OCI-LY1 (cell line): ENCODE measurements around the gene GGCT.
"Not testable (repeated sequence)": the region's sequence is repeated elsewhere in the genome, so short reads cannot be mapped to it uniquely, and the experiment has no call there.

Experiments
- H2AFZ ChIP-seq: fragments of 200-600 bp; sonication (generic), shearing (Covaris generic); 2 replicates; pipeline ENCODE4 v1.6.0; 2014; ENCODE audit warnings: antibody characterized with exemption, mild to moderate bottlenecking, low read length
- H3F3A ChIP-seq: fragments of 200-600 bp; sonication (generic), shearing (Covaris generic); 2 replicates; pipeline ENCODE4 v1.6.0; 2014; ENCODE audit warnings: mild to moderate bottlenecking, antibody characterized with exemption, low read length, moderate library complexity; ENCODE audit not compliant: insufficient read depth
- H3K27ac ChIP-seq: fragments of 200-600 bp; sonication (generic); 2 replicates; pipeline ENCODE4 v1.5.1; 2014; ENCODE audit warnings: low read length, mixed run types, mild to moderate bottlenecking, low read depth; ENCODE audit not compliant: poor library complexity, severe bottlenecking
- H3K27me3 ChIP-seq: fragments of 200-600 bp; sonication (generic); 2 replicates; pipeline ENCODE4 v1.6.0; 2014; ENCODE audit warnings: antibody characterized with exemption, mild to moderate bottlenecking, low read length, moderate library complexity; ENCODE audit not compliant: insufficient read depth
- H3K36me3 ChIP-seq: fragments of 200-600 bp; sonication (generic); 2 replicates; pipeline ENCODE4 v1.6.1; 2014; ENCODE audit warnings: mild to moderate bottlenecking, antibody characterized with exemption, low read length, moderate library complexity, mixed read lengths; ENCODE audit not compliant: insufficient read depth
- H3K4me1 ChIP-seq: fragments of 200-600 bp; sonication (generic); 2 replicates; pipeline ENCODE4 v1.5.1; 2014; ENCODE audit warnings: mild to moderate bottlenecking, low read length, moderate library complexity; ENCODE audit not compliant: insufficient read depth, severe bottlenecking
- H3K4me2 ChIP-seq: fragments of 200-600 bp; sonication (generic), shearing (Covaris generic); 2 replicates; pipeline ENCODE4 v1.6.1; 2014; ENCODE audit warnings: low read length
- H3K4me3 ChIP-seq: fragments of 200-600 bp; sonication (generic); 2 replicates; pipeline ENCODE4 v1.5.1; 2014; ENCODE audit warnings: low read length, low read depth, mild to moderate bottlenecking, mixed read lengths; ENCODE audit not compliant: poor library complexity, severe bottlenecking
- H3K79me2 ChIP-seq: fragments of 200-600 bp; shearing (Covaris generic); 2 replicates; pipeline ENCODE4 v1.6.1; 2016; ENCODE audit warnings: mixed run types, low read length, mixed read lengths; ENCODE audit not compliant: insufficient read depth
- H3K9ac ChIP-seq: fragments of 200-600 bp; sonication (generic), shearing (Covaris generic); 2 replicates; pipeline ENCODE4 v1.6.1; 2014; ENCODE audit warnings: mild to moderate bottlenecking, low read length, mixed read lengths
- H3K9me2 ChIP-seq: fragments of 200-600 bp; sonication (generic), shearing (Covaris generic); 2 replicates; pipeline ENCODE4 v1.6.1; 2014; ENCODE audit warnings: low read depth, mild to moderate bottlenecking, low read length, mixed read lengths
- H3K9me3 ChIP-seq: fragments of 200-600 bp; shearing (Covaris generic); 2 replicates; pipeline ENCODE4 v1.6.1; 2014; ENCODE audit warnings: low read length, mixed read lengths
- H4K20me1 ChIP-seq: fragments of 200-600 bp; sonication (generic), shearing (Covaris generic); 2 replicates; pipeline ENCODE4 v1.6.0; 2016; ENCODE audit warnings: mild to moderate bottlenecking, low read length; ENCODE audit not compliant: insufficient read depth
- CTCF ChIP-seq: fragments of 200-600 bp; sonication (generic), shearing (Covaris generic); IDR thresholded peaks from 2 replicates; pipeline ENCODE4 v1.5.1; 2017; ENCODE audit warnings: mild to moderate bottlenecking, antibody characterized with exemption, low read length, moderate library complexity, mixed read lengths
- EZH2 ChIP-seq: fragments of 200-600 bp; sonication (generic), shearing (Covaris generic); IDR thresholded peaks from 2 replicates; pipeline ENCODE4 v1.8.0; 2017; ENCODE audit warnings: borderline replicate concordance, mixed run types, mild to moderate bottlenecking, antibody characterized with exemption, low read length, moderate library complexity, mixed read lengths

Gene GGCT

GRCh38 chr7:30507346-30507900 is 2.8 kb upstream of the GGCT start:
- H3K27me3 ChIP-seq, H3K4me2 ChIP-seq, H3K9ac ChIP-seq, H3K27ac ChIP-seq, H3K36me3 ChIP-seq, H3F3A ChIP-seq, H3K9me3 ChIP-seq, H3K4me3 ChIP-seq, H3K79me2 ChIP-seq, H4K20me1 ChIP-seq, H3K9me2 ChIP-seq, H2AFZ ChIP-seq: not testable (repeated sequence)
- peaks cover 24% of the 10 kb centered on the region for H3K4me1 ChIP-seq

GRCh38 chr7:30505174-30505697 is 607 bp upstream of the GGCT start:
- H4K20me1 ChIP-seq: no peaks in the 10 kb centered on the region
- peak overlapping the region; percentile 83 for H3K4me2 ChIP-seq
- H3K27me3 ChIP-seq: no peaks in the 10 kb centered on the region
- peak overlapping the region; percentile 70 for H3K4me3 ChIP-seq
- peaks cover 6% of the 10 kb centered on the region; the same call in 1 of the 2 replicates for H3K79me2 ChIP-seq
- 0 out of 2 replicates have a peak, but pooled peaks cover 3% of the 10 kb centered on the region for H3K9me3 ChIP-seq
- peaks cover 13% of the 10 kb centered on the region for H3K36me3 ChIP-seq
- H3K9me2 ChIP-seq: no peaks in the 10 kb centered on the region
- peaks cover 32% of the 10 kb centered on the region for H3K4me1 ChIP-seq
- peak overlapping the region; percentile 61; the same call in 1 of the 2 replicates for H2AFZ ChIP-seq
- no peak overlapping the region for H3K27ac ChIP-seq
- H3K9ac ChIP-seq: peak overlapping the region; percentile 71
- no peaks in the 10 kb centered on the region for H3F3A ChIP-seq
- TF ChIP-seq CTCF (0 out of 2 replicates have a peak, but pooled peaks have one; percentile 11), EZH2 (no peak)

GRCh38 chr7:30503274-30504212 is 1.1 kb downstream of the GGCT start:
- peak overlapping the region; percentile 78 for H3K9ac ChIP-seq
- peaks cover 32% of the 10 kb centered on the region for H3K4me1 ChIP-seq
- H3K4me3 ChIP-seq: peak overlapping the region; percentile 70
- 0 out of 2 replicates have a peak, but pooled peaks cover 3% of the 10 kb centered on the region for H3K9me3 ChIP-seq
- no peaks in the 10 kb centered on the region for H3K27me3 ChIP-seq
- H3K4me2 ChIP-seq: peak overlapping the region; percentile 83
- no peak for TF ChIP-seq CTCF
- no peak for TF ChIP-seq EZH2
- no peak overlapping the region for H3K27ac ChIP-seq
- H4K20me1 ChIP-seq: no peaks in the 10 kb centered on the region
- no peak overlapping the region for H2AFZ ChIP-seq
- H3K9me2 ChIP-seq: no peaks in the 10 kb centered on the region
- H3F3A ChIP-seq: no peaks in the 10 kb centered on the region
- H3K36me3 ChIP-seq: peaks cover 29% of the 10 kb centered on the region
- peaks cover 10% of the 10 kb centered on the region; the same call in 1 of the 2 replicates for H3K79me2 ChIP-seq
